HUDEP-2 (cell line): ENCODE data around the gene ASXL2.
"Not testable (repeated sequence)": the region's sequence is repeated elsewhere in the genome, so short reads cannot be mapped to it uniquely, and the experiment has no call there.

Experiments used
- DNase-seq, 76 experiments: peaks; one replicate each; lab custom pipeline; 2025; ENCODE audit not compliant: unreplicated experiment in 76 of 76; lab: John Stamatoyannopoulos, UW

ASXL2 gene

GRCh38 chr2:25742501-25742900, 135.8 kb downstream of the ASXL2 start:
- no peak for DNase-seq

GRCh38 chr2:25740810-25741381, 137.4 kb downstream of the ASXL2 start:
- DNase-seq: no peak

DNA sequence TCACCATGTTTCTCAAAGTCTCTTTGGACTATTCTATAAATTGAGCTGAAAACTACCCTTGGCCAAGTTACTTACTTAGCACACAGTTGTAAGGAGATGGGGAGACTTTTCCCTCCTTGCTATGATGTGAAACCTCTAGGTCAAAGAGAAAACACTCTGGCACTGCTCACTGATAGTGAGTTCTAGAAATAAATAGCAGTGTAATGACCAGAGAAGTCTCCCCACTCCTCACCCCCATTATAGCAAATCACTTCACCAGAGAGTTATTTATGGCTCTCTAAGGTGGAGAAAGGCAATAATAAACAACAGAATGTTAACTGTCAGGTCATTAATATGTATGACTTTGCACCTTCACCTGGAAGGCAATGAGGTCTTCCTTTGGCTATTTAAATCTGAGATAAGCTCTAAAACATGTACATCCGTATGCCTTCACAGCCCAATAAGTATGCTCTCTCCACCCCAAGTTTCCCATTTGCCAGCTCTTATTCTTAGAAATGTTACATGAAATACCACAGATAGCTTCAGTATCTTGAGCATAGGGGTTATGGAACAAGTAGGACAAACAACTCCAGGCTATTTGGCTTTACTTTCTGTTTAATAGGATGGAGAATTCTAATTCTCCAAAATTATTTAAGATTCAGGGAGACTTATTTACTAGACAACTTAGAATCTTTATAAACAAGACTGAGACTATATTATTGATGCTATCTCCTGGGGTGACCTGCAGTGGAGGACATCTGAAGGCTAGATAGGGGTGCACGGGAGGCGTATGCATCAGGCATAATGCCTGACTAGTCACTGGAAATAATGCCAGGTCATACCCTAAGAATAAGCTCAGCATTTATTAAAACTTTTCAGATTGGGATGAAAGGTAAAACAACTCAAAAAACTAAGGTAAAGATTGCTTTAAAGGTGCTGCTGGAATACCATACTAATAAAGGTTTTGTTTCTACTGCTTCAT, 139.6 kb downstream of the ASXL2 start:
- no peak for DNase-seq

DNA sequence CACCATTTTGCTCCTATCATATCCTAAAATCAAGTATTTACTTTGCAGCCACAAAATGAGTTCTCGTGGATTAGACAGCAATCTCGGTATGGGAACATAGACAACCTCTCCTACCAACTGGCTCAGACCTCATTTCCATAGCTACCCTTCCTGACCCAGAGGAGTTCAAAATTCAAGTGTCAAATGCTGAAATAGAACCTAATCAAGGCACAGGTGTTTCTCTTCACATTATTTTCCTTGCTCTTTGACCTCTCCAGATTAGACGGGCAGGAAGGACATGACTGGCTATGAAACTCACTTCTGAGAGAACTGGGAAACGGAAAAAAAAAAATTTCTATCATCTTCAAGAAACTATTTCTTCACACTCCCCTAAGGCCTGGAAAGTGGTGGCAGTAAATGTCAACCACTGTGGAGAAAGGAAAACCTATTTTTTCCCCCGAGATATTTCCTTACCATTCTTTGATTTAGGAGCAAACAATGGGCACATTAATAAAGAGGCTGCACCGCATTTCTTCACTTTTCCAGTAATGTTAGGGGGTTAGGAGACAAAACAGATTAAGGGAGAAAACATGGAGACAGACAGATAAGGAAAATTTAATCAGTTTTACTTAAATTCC, 141.3 kb downstream of the ASXL2 start:
- DNase-seq: no peak

DNA sequence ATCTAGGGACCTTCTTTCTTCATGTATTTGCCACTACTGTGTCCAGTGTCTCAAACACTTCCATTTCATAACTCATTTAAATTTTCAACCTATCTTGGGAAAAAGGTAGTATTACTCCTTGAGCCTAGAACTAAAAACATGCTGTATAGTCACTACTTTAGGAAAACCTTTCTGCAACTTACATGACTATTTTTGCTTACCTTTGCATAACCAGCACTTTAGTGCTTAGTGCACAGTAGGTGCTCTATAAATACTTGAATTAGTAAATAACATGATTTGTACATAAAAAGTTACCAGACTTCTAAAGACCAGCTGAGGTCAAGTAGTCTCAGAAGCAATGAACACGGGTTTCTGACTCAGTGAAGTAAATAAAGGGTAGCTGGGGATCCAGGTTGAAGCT, 142.5 kb downstream of the ASXL2 start:
- no peak for DNase-seq

- no peak for DNase-seq
Measured at GRCh38 chr2:25728559-25728958, 149.7 kb downstream of the ASXL2 start.

GRCh38 chr2:25726522-25726921, 151.8 kb downstream of the ASXL2 start:
- no peak for DNase-seq

DNA sequence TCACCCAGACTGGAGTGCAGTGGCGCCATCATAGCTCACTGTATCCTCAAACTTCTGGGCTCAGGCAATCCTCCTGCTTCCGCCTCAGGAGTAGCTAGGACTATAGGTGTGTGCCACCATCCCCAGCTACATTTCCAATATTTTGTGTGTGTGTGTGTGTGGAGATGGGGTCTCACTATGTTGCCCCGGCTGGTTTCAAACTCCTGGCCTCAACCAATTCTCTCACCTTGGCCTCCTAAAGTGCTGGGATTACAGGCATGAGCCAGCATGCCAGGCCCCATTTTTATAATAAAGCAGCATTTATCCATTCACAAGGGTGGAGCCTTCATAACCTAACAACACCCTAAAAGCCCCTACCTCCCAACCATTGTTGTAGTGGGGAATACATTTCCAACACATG, 152.4 kb downstream of the ASXL2 start:
- DNase-seq: no peak

DNA sequence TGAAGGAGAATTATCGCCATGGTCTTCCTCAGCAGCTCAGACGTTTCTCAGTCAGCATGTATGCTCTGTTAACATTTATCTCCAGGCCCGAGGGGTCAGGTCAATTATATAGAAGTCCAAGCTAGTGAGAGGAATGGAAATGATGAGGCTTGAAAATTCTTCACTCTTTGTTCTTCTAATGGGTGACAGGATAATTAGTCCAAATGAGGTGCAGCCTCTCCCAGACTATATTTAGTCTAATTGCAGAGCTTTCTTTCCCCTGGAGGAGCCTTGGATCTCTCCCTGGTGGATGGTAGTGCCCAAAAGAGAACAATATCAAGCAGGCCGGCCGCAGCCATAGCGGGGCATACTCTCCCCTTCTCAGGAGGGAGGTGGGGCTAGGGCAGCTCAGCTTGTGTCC, 153.5 kb downstream of the ASXL2 start:
- no peak for DNase-seq

- DNase-seq: no peak
Measured at GRCh38 chr2:25722224-25722623, 156.1 kb downstream of the ASXL2 start.

DNA sequence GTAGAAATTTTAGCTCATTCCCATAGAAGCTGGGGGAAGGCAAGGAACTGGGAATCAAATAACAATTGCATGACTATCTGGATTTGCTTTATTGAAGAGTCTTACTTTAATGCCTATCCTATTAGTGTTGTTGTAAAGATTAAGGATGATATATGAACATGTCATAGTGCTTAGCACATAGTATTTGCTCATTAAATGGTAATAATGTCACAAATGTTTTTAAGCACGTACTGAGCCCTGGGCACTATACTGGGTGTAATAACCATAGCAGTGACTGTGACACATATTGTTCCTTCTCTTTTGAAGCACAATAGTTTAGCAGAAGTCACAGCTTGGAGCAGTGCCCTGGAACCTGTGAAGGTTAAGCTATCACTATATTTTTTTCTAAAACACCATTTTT, 157.7 kb downstream of the ASXL2 start:
- no peak for DNase-seq

DNA sequence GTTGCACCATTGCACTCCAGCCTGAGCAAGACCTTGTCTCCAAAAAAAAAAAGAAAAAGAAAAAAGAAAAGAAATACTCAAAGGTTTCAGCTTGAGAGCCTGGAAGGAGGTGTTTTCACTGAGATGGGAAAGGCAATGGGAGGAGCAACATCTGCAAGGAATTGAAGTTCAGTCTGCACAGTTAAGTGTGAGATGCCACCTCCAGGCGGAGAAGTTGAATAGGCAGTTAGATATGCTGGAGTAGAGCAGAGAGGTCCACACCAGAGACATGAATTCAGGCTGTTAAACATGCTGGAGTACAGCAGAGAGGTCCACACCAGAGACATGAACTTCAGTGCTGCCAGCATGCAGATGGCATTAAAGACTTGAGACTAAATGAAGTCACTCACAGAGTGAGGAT, 163.5 kb downstream of the ASXL2 start:
- no peak for DNase-seq

DNA sequence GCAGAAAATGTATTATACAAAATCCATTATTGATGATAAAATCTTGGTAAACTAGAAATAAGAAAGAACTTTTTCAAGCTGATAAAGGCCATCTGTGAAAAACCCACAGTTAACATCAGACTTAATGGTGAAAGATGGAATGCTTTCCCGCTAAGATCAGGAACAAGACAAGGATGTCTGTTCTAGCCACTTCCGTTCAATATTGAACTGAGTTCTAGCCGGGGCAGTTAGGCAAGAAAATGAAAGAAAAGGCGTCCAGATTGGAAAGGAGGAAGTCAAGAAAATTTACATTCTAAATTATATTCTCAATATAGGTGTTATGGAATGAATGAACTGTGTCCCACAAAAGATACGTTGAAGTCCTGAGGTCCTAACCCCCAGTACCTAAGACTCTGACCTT, 165.8 kb downstream of the ASXL2 start:
- no peak for DNase-seq

GRCh38 chr2:25711675-25712354, 166.5 kb downstream of the ASXL2 start:
- no peak for DNase-seq

- DNase-seq: no peak
Measured at GRCh38 chr2:25710750-25711149, 167.5 kb downstream of the ASXL2 start.

- DNase-seq: no peak
Measured at GRCh38 chr2:25709349-25709748, 168.9 kb downstream of the ASXL2 start.

DNA sequence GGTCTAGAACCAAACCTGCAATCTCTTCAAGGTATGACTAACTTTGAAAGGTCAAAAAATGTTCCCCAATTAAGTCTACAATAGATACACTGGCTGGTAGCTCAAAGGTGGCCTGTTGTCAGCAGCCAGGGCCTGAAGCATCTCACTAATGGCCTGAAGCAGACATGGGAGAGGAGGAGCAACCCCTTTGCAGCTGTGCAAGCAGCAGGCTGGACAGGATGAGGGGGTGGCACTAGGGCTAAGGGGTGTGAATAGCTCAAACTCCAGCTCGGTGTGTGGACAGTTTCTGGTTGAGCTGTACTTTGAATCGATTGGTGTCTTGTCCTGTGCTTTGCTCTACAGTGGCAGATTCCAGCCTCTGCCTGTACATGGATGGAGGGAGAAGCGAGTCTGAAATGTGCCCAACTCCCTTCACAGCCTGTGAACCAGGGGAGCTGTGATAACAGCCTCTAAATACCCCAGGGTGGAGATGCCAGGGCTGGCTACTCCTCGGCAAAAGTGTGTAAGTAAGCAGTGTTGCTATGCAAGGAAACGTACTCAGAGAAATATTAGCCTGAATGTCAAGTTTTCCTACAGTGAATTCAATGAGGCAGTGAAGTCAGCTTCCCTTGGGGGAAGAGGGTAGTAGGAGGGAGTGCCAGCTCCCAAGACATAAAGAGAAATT, 170.2 kb downstream of the ASXL2 start:
- no peak for DNase-seq

DNA sequence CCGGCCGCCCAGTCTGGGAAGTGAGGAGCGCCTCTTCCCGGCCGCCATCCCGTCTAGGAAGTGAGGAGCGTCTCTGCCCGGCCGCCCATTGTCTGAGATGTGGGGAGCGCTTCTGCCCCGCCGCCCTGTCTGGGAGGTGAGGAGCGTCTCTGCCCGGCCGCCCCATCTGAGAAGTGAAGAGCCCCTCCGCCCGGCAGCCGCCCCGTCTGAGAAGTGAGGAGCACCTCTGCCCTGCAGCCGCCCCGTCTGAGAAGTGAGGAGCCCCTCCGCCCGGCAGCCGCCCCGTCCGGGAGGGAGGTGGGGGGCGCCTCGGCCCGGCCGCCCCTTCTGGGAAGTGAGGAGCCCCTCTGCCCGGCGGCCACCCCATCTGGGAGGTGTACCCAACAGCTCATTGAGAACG, 172.7 kb downstream of the ASXL2 start:
- not testable (repeated sequence) for DNase-seq

- DNase-seq: no peak
Measured at GRCh38 chr2:25701801-25702200, 176.5 kb downstream of the ASXL2 start.

GRCh38 chr2:25700221-25700660, 178.0 kb downstream of the ASXL2 start:
- DNase-seq: peak in 9 of 76 experiments; percentile 7 to 50 (median 20)

GRCh38 chr2:25699216-25699615, 179.1 kb downstream of the ASXL2 start:
- no peak for DNase-seq
